Stimulated activated CD4-positive, alpha-beta T cell treated with anti-CD3 and anti-CD28 coated beads, TNF-alpha, amount 100 ng/mL, for 48 hours (primary cell): ENCODE data around the gene AP1M1.
A peak's percentile ranks its signal among the peaks of the same experiment; 100 is the strongest.

Source experiments
- DNase-seq, 3 donors: peaks; one replicate each; pipeline ENCODE4 v3.0.0-alpha.2; 2020; ENCODE audit warnings: low read depth in 3 of 3

Gene AP1M1

DNA sequence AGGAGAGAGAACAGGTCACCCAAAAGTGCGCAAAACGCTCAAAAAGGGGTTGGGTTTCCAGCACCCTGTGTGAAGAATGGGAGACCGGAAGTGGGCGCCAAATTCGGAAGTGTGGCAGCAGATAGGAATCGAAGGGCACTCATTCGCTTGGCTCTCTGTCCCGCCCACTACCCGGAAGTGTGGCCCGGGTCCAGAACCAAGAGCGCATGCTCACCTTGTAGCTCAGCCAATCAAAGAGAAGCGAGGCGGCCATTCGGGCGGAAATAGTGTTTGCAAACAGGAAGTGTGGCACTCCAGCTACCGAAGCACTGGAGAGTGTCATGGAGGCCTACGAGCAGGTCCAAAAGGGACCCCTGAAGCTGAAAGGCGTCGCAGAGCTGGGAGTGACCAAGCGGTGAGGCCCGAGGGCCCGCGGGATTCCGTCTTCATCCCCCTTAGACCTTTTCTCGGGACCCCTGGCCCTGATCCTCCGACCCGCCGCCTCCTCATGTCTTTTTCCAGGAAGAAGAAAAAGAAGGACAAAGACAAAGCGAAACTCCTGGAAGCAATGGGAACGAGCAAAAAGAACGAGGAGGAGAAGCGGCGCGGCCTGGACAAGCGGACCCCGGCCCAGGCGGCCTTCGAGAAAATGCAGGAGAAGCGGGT lies 12.5 kb upstream of the AP1M1 start, which contains the start of gene FAM32A:
Gene FAM32A (plus strand): TSS at position 288 of the 645 bp plus-strand sequence. CDS start 33 bp downstream, at position 321.
- peak; percentile 96 to 99 (median 98) for DNase-seq

GRCh38 chr19:16185768-16186123 lies 12.0 kb upstream of the AP1M1 start:
- no peak for DNase-seq

- no peak for DNase-seq
These were observed 9.2 kb upstream of the AP1M1 start for GRCh38 chr19:16188521-16188920.

GRCh38 chr19:16190198-16190597 lies 7.5 kb upstream of the AP1M1 start:
- DNase-seq, result no peak

- no peak for DNase-seq
These were observed 7.0 kb upstream of the AP1M1 start for GRCh38 chr19:16190736-16191135.

- no peak for DNase-seq
These were observed 6.3 kb upstream of the AP1M1 start for GRCh38 chr19:16191216-16191908.

DNA sequence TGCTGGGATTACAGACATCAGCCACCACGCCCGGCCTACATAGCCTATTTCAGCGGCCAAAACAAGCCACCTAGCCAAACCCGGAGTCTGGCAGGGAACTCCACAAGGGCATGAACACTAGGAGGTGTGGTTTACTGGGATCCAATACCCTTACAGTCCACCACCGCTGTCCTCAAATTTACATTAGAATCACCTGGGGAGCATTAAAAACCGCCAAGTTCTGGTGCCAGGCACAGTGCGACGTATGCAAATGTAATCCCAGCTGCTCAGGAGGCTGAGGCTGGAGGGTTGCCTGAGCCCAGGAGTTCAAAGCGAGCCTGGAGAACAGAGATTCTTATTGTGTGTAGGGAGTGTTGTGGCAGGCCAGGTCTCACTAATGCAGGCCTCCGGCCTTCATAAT lies 4.2 kb upstream of the AP1M1 start:
- no peak for DNase-seq

GRCh38 chr19:16197188-16197621 lies 506 bp upstream of the AP1M1 start:
- DNase-seq, result no peak

GRCh38 chr19:16198370-16198651 lies 600 bp downstream of the AP1M1 start:
- DNase-seq, result no peak

- DNase-seq, result no peak
These were observed 1.7 kb downstream of the AP1M1 start for GRCh38 chr19:16199275-16199932.

DNA sequence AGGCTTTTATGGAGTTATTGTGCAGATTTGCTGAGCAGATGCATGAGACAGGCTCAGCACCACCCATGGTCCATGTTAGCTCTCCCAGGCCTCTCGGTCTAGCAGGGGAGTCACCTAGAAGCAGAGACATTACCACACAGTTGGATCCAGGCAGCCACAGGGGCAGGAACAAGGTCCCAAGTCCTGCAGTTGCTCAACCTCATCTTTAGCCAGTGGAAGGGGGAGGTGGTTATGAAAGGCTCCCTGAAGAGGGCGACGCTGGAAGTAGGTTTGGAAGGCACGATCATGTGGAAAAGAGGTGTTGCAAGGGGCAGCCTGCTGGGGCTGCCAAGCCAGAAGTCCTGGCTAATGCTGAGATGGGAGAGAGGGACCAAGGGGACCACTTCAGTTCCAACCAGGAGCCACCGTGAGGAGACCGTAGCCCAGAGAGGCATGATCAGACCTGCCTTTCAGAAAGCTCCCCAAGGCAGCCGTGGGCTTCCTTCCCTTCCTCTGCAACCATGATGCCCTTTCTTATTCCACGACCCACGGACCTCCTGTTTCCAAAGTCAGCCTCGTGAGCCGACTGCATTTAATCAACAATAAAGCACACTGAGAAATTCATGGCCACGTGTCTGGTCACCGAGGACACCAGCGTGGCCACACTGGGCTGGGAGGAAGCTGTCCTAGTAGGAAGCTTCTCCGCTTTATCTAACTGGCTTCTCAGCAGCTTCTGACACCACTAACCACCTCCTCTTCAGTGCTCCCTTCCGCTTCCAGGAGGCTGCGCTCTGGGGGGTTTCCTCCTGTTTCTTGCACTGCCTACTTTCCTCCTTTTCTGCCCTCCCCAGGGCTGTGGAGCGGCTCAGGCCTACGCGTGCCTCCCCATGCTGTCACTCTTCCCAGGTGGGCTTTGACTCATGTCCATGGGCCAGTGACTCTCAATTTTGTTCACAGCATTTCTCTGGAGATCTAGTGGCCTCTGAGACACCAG lies 2.6 kb downstream of the AP1M1 start:
- DNase-seq, result no peak

- no peak for DNase-seq
These were observed 3.3 kb downstream of the AP1M1 start for GRCh38 chr19:16201011-16201391.

DNA sequence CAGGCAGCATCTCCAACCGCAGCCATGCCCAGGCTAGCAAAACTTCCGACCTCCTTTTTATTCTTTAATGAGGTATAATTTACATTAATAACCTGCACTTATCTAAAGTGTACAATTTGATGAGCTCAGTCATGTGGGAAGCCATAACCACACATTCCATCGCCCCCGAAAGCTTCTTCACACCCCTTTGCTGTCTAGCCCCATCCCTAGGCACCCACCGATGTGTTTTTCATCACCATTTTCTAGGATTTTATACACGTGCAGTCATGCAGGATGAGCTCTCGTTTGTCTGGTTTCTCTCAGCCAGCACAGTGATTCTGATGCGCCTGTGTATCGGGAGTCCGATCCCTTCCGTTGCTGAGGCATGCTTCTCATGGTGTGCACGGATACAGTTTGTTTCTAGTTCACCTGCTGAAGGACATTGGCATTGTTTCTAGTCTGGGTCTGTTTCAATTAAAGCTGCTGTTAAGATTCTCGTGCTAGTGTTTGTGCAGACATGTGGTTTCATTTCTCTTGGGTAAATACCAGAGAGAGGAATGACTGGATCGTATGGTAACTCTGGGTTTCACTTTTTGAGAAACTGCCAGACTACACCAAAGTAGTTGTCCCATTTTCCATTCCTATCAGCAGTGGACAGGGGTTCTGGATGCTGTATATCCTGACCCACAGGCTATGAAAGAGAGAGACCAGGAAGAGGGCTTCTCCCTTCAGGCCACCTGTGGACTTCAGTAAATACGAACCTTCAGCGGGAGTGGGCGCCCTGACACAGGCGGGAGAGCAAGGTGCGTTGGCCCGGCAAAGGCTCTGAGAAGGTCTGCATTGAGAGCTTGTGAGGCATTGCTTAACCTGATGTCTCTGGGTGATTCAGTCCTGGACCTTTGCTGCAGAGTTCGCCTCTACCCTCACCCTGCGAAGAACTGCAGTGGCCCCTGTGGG lies 4.9 kb downstream of the AP1M1 start:
- no peak for DNase-seq

DNA sequence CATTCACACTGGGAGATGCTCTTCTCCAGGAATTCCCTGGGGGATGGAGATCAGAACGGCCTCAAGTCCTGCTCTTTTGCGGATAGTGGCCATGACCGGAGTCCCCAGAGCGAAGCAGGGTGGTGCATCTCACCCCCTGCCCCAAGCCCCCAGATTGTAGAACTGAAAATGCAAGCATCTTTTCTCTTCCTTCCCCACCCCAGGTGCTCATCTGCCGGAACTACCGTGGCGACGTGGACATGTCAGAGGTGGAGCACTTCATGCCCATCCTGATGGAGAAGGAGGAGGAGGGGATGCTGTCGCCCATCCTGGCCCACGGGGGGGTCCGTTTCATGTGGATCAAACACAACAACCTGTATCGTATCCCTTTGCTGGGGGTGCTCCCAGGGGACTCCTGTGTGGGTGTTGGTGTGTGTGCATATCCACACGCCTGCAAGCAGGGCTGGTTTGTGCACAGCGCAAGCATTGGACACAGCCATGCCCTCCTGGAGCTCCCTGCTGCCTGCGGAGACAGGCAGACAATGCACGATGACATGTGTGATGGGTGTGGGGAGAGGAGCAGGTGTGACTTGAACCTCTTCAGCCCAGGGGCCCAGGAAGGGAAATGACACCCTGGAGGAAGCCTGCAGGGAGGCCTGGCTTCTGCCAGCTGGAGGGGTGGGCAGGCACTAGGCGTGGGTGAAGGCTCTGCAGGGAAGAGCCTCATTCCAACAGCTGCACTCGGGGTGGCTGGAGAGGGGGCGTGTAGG lies 5.7 kb downstream of the AP1M1 start:
- DNase-seq, result no peak

DNA sequence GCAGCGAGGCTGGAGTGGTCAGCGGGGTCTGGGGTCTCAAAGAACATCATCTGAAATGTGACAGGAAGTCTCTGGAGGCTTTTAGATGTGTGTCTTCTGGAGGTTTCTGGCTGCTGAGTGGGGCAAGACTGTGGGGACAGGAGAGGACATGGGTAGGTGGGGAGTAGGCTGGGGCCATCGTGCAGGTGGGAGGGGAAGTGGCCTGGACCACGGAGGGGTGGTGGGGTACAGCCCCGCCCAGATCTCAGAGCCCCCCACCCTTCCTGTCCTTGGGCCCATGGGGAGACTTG lies 6.2 kb downstream of the AP1M1 start:
- no peak for DNase-seq

- DNase-seq, result no peak
These were observed 7.7 kb downstream of the AP1M1 start for GRCh38 chr19:16205205-16206045.

DNA sequence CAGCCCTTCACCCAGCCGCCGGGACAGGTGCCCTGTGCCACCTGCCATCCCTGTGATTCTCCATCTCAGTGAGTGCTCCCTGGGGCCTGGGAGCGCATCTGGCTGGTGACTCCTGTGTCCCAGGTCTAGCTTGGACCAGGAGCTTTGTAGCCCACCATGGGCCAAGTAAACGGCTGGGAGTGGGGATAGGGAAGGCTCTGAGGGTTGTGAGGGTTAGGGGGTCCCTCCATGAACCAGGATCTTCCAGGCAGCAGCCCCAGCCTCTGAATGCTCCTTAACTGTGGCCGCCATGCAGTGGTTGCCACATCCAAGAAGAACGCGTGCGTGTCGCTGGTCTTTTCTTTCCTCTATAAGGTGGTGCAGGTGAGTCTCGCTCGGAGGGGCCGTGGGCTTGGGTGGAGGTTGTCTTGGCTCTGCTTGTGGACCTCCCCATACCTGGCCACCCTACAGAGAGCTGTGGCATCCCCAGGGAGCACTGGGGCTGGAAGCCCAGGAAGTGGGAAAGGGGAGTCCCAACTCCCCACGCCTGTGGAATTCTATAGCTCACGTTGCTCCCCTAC lies 8.4 kb downstream of the AP1M1 start:
- DNase-seq, result no peak

- no peak for DNase-seq
These were observed 8.9 kb downstream of the AP1M1 start for GRCh38 chr19:16206637-16207036.

GRCh38 chr19:16207063-16207462 lies 9.4 kb downstream of the AP1M1 start:
- no peak for DNase-seq
